ENCODE results near the gene RASGRF2. TPM values are rescaled to one million over a fixed set of nuclear protein-coding genes. Genes with fewer than 3 reads are reported as not detected.

The RASGRF2 gene
- total RNA-seq, 4 donors from 2014 or later, result 1.8 to 4.1 (median 2.5) TPM

GRCh38 chr5:80982093-80982492 is 21.9 kb downstream of the RASGRF2 start:
- no peaks in the 10 kb centered on the region for H3K27me3 ChIP-seq
- no peak overlapping the region for H3K4me3 ChIP-seq
- TF ChIP-seq CTCF (IDR thresholded peaks at IDR 0.05) (no peak), POLR2AphosphoS5 (IDR thresholded peaks at IDR 0.05) (no peak), EP300 (IDR thresholded peaks at IDR 0.05) (no peak), POLR2A (IDR thresholded peaks at IDR 0.05) (no peak)
- no peaks in the 10 kb centered on the region for H3K36me3 ChIP-seq
- WGBS, result 71% methylated on average over 4 of the region's 4 CpGs
- DNase-seq (ENCODE audit: low spot score in 2 of 2), result no peak
- no peaks in the 10 kb centered on the region for H3K4me1 ChIP-seq
- no peaks in the 10 kb centered on the region for H3K9me3 ChIP-seq
- no peak overlapping the region for H3K27ac ChIP-seq

- H3K9me3 ChIP-seq, result no peaks in the 10 kb centered on the region
- 66% methylated on average over 2 of the region's 2 CpGs for WGBS
- H3K27me3 ChIP-seq, result no peaks in the 10 kb centered on the region
- no peak overlapping the region for H3K4me3 ChIP-seq
- no peaks in the 10 kb centered on the region for H3K4me1 ChIP-seq
- no peak overlapping the region for H3K27ac ChIP-seq
- DNase-seq (ENCODE audit: low spot score in 2 of 2), result no peak
- TF ChIP-seq POLR2A (IDR thresholded peaks at IDR 0.05) (no peak), CTCF (IDR thresholded peaks at IDR 0.05) (no peak), POLR2AphosphoS5 (IDR thresholded peaks at IDR 0.05) (no peak), EP300 (IDR thresholded peaks at IDR 0.05) (no peak)
- no peaks in the 10 kb centered on the region for H3K36me3 ChIP-seq
These were observed 25.6 kb downstream of the RASGRF2 start for GRCh38 chr5:80985600-80986228.

GRCh38 chr5:80986382-80986781 is 26.2 kb downstream of the RASGRF2 start:
- Histone ChIP-seq H3K9me3 (no peaks in the 10 kb centered on the region), H3K4me3 (no peak overlapping the region), H3K27me3 (no peaks in the 10 kb centered on the region), H3K27ac (no peak overlapping the region), H3K4me1 (no peaks in the 10 kb centered on the region), H3K36me3 (no peaks in the 10 kb centered on the region)
- TF ChIP-seq POLR2AphosphoS5 (IDR thresholded peaks at IDR 0.05) (no peak), POLR2A (IDR thresholded peaks at IDR 0.05) (no peak), EP300 (IDR thresholded peaks at IDR 0.05) (no peak), CTCF (IDR thresholded peaks at IDR 0.05) (no peak)
- WGBS, result 83% methylated on average over 3 of the region's 3 CpGs
- no peak for DNase-seq (ENCODE audit: low spot score in 2 of 2)

GRCh38 chr5:80987078-80987766 is 27.1 kb downstream of the RASGRF2 start:
- H3K36me3 ChIP-seq, result no peaks in the 10 kb centered on the region
- H3K27me3 ChIP-seq, result no peaks in the 10 kb centered on the region
- no peak for DNase-seq (ENCODE audit: low spot score in 2 of 2)
- 79% methylated on average over 7 of the region's 7 CpGs for WGBS
- H3K4me3 ChIP-seq, result no peak overlapping the region
- H3K4me1 ChIP-seq, result no peaks in the 10 kb centered on the region
- no peaks in the 10 kb centered on the region for H3K9me3 ChIP-seq
- no peak overlapping the region for H3K27ac ChIP-seq
- no peak for TF ChIP-seq POLR2AphosphoS5 (IDR thresholded peaks at IDR 0.05)

GRCh38 chr5:80988419-80988935 is 28.3 kb downstream of the RASGRF2 start:
- Histone ChIP-seq H3K9me3 (no peaks in the 10 kb centered on the region), H3K4me1 (no peaks in the 10 kb centered on the region), H3K27me3 (no peaks in the 10 kb centered on the region), H3K4me3 (no peak overlapping the region), H3K27ac (no peak overlapping the region), H3K36me3 (no peaks in the 10 kb centered on the region)
- WGBS, result 66% methylated on average over 2 of the region's 2 CpGs
- no peak for DNase-seq (ENCODE audit: low spot score in 2 of 2)
- TF ChIP-seq EP300 (IDR thresholded peaks at IDR 0.05) (no peak), CTCF (IDR thresholded peaks at IDR 0.05) (no peak), POLR2AphosphoS5 (IDR thresholded peaks at IDR 0.05) (no peak), POLR2A (IDR thresholded peaks at IDR 0.05) (no peak)

All from suprapubic skin (tissue), 4 donors.